CD4-positive, alpha-beta T cell treated with Interleukin-17A for 1 hour (primary cell): ENCODE data around the gene RABGAP1.

Source experiments
- DNase-seq: peaks from one replicate; pipeline ENCODE4 v3.0.0-alpha.2; 2020

The RABGAP1 gene

GRCh38 chr9:123119566-123119965, 178.7 kb downstream of the RABGAP1 start:
- DNase-seq: no peak

- no peak for DNase-seq
Measured at GRCh38 chr9:123120131-123120530, 179.3 kb downstream of the RABGAP1 start.

DNA sequence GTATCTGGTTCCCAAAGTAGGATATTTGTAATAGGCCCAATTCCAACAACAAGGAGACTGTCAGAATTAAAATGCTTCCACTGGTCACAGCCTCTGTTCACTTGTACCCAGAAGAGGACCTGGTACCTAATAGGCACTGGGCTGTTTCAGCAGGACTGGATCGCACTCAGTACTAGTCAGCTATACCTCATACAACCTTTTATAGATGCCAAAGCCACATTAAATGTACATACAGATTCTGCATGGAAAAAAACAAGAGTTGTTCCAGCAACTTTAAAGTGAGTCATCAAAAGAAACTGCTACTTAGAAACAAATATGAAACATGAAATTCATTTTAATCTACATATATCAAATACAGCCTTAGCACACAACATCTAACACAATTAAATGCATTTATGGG, 180.1 kb downstream of the RABGAP1 start:
- no peak for DNase-seq

DNA sequence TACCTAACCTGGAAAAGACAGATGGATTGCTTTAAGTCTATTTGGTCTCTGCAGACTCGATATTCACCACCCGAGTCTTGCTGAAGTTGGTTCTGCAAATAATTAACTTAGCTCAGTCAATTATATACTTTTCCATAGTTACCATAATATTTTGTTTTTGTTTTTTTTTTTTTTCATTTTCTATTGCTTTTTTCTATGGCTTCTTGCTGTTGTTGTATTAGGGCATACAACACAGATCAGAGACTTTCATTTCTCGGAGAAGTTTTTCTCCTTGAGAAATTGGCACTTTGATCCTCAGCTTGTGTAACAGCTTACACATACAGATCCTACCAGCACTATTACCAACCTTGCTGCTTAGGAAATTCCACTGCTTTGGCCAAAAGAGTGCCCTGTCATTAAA, 180.6 kb downstream of the RABGAP1 start:
- DNase-seq: no peak

GRCh38 chr9:123127512-123128075, 186.8 kb downstream of the RABGAP1 start:
- no peak for DNase-seq

DNA sequence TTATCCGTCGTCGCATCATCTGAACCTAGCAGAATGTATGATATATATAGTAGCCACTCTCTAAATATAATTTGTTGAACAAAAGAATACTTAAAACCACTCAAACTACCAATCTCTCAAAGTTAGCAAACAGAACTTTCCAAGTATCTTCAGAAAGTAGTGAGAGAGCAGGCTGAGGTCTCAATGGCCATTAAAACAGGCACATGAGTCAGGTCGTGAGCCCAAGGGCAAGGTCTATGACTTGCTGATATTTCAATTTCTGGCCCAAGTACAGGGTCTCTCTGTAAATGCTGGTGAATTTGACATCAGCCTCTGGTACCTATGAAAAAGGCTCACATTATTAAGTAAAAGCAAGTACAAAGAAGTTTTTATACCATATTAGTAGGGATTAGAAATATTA, 187.8 kb downstream of the RABGAP1 start:
- no peak for DNase-seq

DNA sequence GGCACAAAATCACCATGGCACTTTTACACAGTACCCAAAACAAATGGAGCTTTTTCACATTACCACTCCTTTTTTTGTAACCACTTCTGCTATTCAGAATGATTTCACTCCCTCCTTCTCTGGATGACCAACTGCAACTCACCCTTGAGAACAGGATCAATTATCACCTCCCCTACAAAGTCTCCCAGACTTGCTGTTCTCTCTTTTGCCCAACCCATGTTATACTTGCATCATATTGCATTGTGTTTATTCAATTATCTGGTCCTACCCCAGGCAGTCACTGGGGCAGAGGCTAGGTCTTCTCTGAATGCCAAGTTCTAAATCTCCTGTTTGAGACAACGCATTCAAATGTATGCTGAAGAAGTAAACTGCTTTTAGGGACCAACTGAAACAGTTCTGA, 188.6 kb downstream of the RABGAP1 start:
- no peak for DNase-seq

- no peak for DNase-seq
Measured at GRCh38 chr9:123131258-123131657, 190.4 kb downstream of the RABGAP1 start.

DNA sequence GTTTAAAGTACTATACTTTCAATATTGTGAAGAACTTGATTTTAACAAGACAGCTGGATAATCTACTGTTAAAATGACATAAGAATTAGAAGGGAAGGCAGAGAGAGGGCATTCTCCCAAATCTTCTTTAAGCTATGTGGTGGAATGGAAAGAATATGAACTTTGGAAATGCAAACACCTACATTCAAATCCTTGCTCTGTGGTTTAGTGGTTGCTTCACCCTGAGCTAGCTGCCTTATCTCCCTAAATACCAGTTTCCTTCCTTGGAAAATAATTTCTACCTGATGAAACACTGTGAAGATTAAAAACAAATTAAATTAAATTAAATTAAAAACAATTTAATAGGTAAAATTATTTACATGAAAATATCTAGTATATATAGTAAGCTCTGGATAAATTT, 191.2 kb downstream of the RABGAP1 start:
- DNase-seq: no peak

GRCh38 chr9:123132696-123133095, 191.9 kb downstream of the RABGAP1 start:
- DNase-seq: no peak

GRCh38 chr9:123135430-123135829, 194.6 kb downstream of the RABGAP1 start:
- DNase-seq: no peak

DNA sequence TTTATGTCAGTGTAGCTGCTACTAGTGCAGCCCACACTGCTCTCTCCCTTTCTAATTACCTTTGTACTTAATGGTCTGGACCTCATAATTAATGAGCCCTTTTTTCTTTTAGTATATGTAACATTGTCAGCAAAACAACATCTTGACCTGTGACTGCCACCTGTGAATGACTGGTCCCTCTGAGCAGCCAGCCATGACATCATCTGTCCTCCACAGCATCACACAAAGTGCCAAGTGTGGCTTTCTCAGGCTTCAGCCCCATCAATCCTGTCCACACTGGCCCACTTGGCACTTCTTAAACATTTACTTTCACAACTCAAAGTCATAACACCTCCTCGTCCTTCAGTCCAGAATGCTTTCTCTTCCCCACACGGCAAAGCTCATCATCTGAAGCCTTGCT, 197.3 kb downstream of the RABGAP1 start:
- no peak for DNase-seq

DNA sequence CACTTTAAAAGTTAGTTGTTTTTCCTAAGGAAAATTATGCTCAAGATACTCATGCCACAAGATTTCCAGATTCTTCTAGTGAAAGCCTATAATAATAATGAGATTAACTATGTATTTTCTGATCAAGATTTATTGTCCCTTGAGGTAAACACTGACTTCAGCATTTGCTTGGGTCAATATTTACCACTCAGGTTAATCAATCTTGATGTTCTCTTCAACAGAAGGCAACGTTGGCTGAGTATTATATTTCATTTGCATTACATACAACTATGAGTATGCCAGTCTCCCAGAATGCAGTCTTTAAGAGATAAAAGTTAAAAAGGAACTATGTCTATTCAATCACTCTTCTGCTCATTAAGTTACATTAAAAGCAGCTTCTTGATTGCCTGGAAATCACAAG, 208.2 kb downstream of the RABGAP1 start:
- no peak for DNase-seq

GRCh38 chr9:123150708-123151503, 210.1 kb downstream of the RABGAP1 start:
- no peak for DNase-seq
